Endodermal cell (in vitro differentiated cells): Measurements from ENCODE around the gene PPP6C. TPM values are rescaled to one million over a fixed set of nuclear protein-coding genes. Genes with fewer than 3 reads are reported as not detected.
"Not testable (repeated sequence)": the region's sequence is repeated elsewhere in the genome, so short reads cannot be mapped to it uniquely, and the experiment has no call there.

Source experiments
- DNase-seq: peaks from one replicate; pipeline ENCODE4 v3.0.0-alpha.2; 2017
- H3K27ac ChIP-seq: 2 replicates; pipeline ENCODE4 v1.5.1; 2013; ENCODE audit warnings: mild to moderate bottlenecking, low read depth, low read length, moderate library complexity
- H3K27me3 ChIP-seq: 2 replicates; pipeline ENCODE4 v1.6.1; 2013; ENCODE audit warnings: mild to moderate bottlenecking, low read length, moderate library complexity; ENCODE audit not compliant: insufficient read depth, control insufficient read depth, poor library complexity, severe bottlenecking
- H3K36me3 ChIP-seq: 2 replicates; pipeline ENCODE4 v1.7.0; 2013; ENCODE audit warnings: mild to moderate bottlenecking, low read length, moderate library complexity; ENCODE audit not compliant: control insufficient read depth, insufficient read depth
- H3K4me1 ChIP-seq: one replicate; pipeline ENCODE4 v1.7.0; 2013; ENCODE audit warnings: low read length; ENCODE audit not compliant: control insufficient read depth, insufficient read depth
- H3K4me3 ChIP-seq: 2 replicates; pipeline ENCODE4 v1.5.1; 2013; ENCODE audit warnings: mild to moderate bottlenecking, low read length, moderate library complexity
- H3K9ac ChIP-seq: 2 replicates; pipeline ENCODE4 v1.6.1; 2013; ENCODE audit warnings: mild to moderate bottlenecking, low read length, moderate library complexity; ENCODE audit not compliant: poor library complexity, severe bottlenecking; ENCODE audit errors: extremely low read depth
- H3K9me3 ChIP-seq: 2 replicates; pipeline ENCODE4 v1.6.1; 2013; ENCODE audit warnings: mild to moderate bottlenecking, low read length, moderate library complexity; ENCODE audit not compliant: control insufficient read depth
- H3K27ac Mint-ChIP-seq: 2 replicates; pipeline ENCODE4 v1.8.0; 2020; ENCODE audit warnings: mixed read lengths
- H3K27me3 Mint-ChIP-seq: 2 replicates; pipeline ENCODE4 v1.8.0; 2021; ENCODE audit warnings: mild to moderate bottlenecking, mixed read lengths; ENCODE audit not compliant: insufficient read depth
- H3K36me3 Mint-ChIP-seq: 2 replicates; pipeline ENCODE4 v1.8.0; 2020; ENCODE audit warnings: low read depth, mixed read lengths
- H3K4me1 Mint-ChIP-seq: 2 replicates; pipeline ENCODE4 v1.8.0; 2020; ENCODE audit warnings: mixed read lengths
- H3K4me3 Mint-ChIP-seq: 2 replicates; pipeline ENCODE4 v1.8.0; 2020; ENCODE audit warnings: mild to moderate bottlenecking, moderate library complexity, mixed read lengths
- H3K9me3 Mint-ChIP-seq: 2 replicates; pipeline ENCODE4 v1.8.0; 2020; ENCODE audit warnings: mild to moderate bottlenecking, mixed read lengths
- CTCF ChIP-seq: fragments of 200-600 bp; sonication (generic); conservative IDR thresholded peaks from 2 replicates; pipeline ENCODE4 v1.5.0; 2021; ENCODE audit warnings: antibody characterized with exemption, mild to moderate bottlenecking
- WGBS, 2 experiments: methylation state at CpG; one replicate each; pipeline versions ENCODE4 v1.1.5 to v1.1.7; 2013; ENCODE audit warnings: missing lambda C conversion rate in 2 of 2, mixed read lengths in 1 of 2; ENCODE audit not compliant: insufficient coverage in 1 of 2, insufficient read length in 1 of 2; 5-methylcytosine and 5-hydroxymethylcytosine counted together
- total RNA-seq, 2 donors: library from RNA; stranded (reverse); fragmentation: NEBNext Ultra II Directional in 1 of 2; extraction: Animal tissue kit (Norgen Biotek cat#: 25700) in 1 of 2; gene quantifications; 2 replicates in 1 of 2; 3 replicates in 1 of 2; pipeline ENCODE4 v1.2.1, GENCODE V29; 2021

Gene PPP6C
- total RNA-seq, 2 donors from 2014 or later, result 38.2 to 49.6 TPM

- DNase-seq, result no peak
- H3K36me3 Mint-ChIP-seq, result peaks cover 14% of the 10 kb centered on the region
- no peaks in the 10 kb centered on the region for H3K4me1 Mint-ChIP-seq
- H3K27ac Mint-ChIP-seq, result peak overlapping the region; percentile 16
- Histone ChIP-seq H3K4me3 (no peak overlapping the region), H3K9ac (no peak overlapping the region), H3K9me3 (peaks cover 8% of the 10 kb centered on the region), H3K27me3 (no peaks in the 10 kb centered on the region), H3K27ac (no peak overlapping the region), H3K4me1 (no peaks in the 10 kb centered on the region), H3K36me3 (peaks cover 27% of the 10 kb centered on the region)
- no peak for TF ChIP-seq CTCF
- H3K4me3 Mint-ChIP-seq, result no peak overlapping the region
- H3K27me3 Mint-ChIP-seq, result no peaks in the 10 kb centered on the region
- WGBS, 2 experiments, result 98 to 99% methylated on average over 9 of the region's 9 CpGs
- H3K9me3 Mint-ChIP-seq, result no peaks in the 10 kb centered on the region
Observed at GRCh38 chr9:125180876-125181275, 8.7 kb downstream of the PPP6C start.

- H3K27ac ChIP-seq, H3K9me3 ChIP-seq, H3K27ac Mint-ChIP-seq, H3K27me3 Mint-ChIP-seq, H3K4me3 ChIP-seq, H3K9ac ChIP-seq, H3K4me1 Mint-ChIP-seq, H3K27me3 ChIP-seq, H3K4me1 ChIP-seq, H3K4me3 Mint-ChIP-seq, H3K9me3 Mint-ChIP-seq, DNase-seq: not testable (repeated sequence)
- WGBS, 2 experiments, result 93 to 94% methylated on average over 3 to 4 of the region's 4 CpGs
- H3K36me3 Mint-ChIP-seq, result peaks cover 14% of the 10 kb centered on the region
- peaks cover 24% of the 10 kb centered on the region for H3K36me3 ChIP-seq
Observed at GRCh38 chr9:125179776-125180175, 9.8 kb downstream of the PPP6C start.

GRCh38 chr9:125177888-125178287 is 11.7 kb downstream of the PPP6C start:
- Mint-ChIP-seq H3K27me3 (no peaks in the 10 kb centered on the region), H3K4me1 (no peaks in the 10 kb centered on the region), H3K4me3 (no peak overlapping the region), H3K27ac (no peak overlapping the region), H3K9me3 (no peaks in the 10 kb centered on the region), H3K36me3 (peaks cover 17% of the 10 kb centered on the region)
- Histone ChIP-seq H3K27me3 (no peaks in the 10 kb centered on the region), H3K9ac (no peak overlapping the region), H3K36me3 (peaks cover 18% of the 10 kb centered on the region), H3K9me3 (peaks cover 8% of the 10 kb centered on the region), H3K27ac (no peak overlapping the region), H3K4me3 (no peak overlapping the region), H3K4me1 (no peaks in the 10 kb centered on the region)
- 100% methylated on average over 1 of the region's 1 CpG for WGBS, 2 experiments
- no peak for DNase-seq
- TF ChIP-seq CTCF, result no peak

- no peak overlapping the region for H3K4me3 Mint-ChIP-seq
- WGBS, 2 experiments, result 84 to 92% methylated on average over 3 of the region's 3 CpGs
Observed at GRCh38 chr9:125176636-125177035, 13.0 kb downstream of the PPP6C start.

More at GRCh38 chr9:125176636-125177035, 13.0 kb downstream of the PPP6C start:
- Mint-ChIP-seq H3K27ac (peak overlapping the region; percentile 57), H3K4me1 (no peaks in the 10 kb centered on the region), H3K27me3 (no peaks in the 10 kb centered on the region), H3K36me3 (peaks cover 17% of the 10 kb centered on the region), H3K9me3 (no peaks in the 10 kb centered on the region)
- H3K36me3 ChIP-seq, result peaks cover 20% of the 10 kb centered on the region
- no peaks in the 10 kb centered on the region for H3K4me1 ChIP-seq
- H3K27ac ChIP-seq, result no peak overlapping the region
- H3K4me3 ChIP-seq, result no peak overlapping the region
- no peak for TF ChIP-seq CTCF
- H3K27me3 ChIP-seq, result no peaks in the 10 kb centered on the region
- DNase-seq, result no peak
- peaks cover 8% of the 10 kb centered on the region for H3K9me3 ChIP-seq
- no peak overlapping the region for H3K9ac ChIP-seq
